ENCODE data around the gene PATL2.
"Not testable (repeated sequence)": the region's sequence is repeated elsewhere in the genome, so short reads cannot be mapped to it uniquely, and the experiment has no call there.

The PATL2 gene

DNA sequence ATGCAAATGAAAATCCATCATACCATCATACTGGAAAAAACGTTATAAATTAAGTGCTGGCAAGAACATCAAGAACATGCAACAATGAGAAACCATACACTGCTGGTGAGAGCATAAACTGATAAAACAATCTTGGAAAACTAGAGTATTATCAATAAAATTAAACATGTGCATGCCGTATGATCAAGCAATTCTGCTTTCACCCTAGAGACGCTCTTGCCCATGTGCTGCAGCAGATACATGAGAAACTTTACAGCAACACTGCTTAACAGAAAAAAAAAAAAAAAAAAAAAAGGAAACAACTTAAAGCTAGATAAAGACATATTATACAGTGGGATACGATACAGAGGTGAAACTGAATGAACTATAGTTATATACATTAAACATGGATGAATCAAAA, 69.5 kb downstream of the PATL2 start:
- no peak for DNase-seq

DNA sequence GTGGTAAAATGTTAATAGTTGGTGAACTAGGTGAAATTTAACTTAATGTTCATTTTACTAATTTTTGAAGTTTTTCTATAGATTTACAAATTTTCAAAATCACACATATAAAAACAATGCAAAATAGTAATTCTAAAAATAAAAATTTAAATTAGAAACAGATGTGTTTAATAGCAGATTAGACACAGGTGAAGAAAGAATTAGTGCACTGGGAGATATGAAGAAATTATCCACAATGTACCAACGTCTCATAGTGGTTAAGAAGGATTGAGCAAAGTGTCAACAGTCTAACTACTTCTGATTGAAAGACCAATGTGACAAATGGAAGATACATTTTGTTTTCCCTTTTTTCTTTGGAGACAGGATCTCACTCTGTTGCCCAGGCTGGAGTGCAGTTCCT, 74.1 kb downstream of the PATL2 start:
- no peak for DNase-seq

DNA sequence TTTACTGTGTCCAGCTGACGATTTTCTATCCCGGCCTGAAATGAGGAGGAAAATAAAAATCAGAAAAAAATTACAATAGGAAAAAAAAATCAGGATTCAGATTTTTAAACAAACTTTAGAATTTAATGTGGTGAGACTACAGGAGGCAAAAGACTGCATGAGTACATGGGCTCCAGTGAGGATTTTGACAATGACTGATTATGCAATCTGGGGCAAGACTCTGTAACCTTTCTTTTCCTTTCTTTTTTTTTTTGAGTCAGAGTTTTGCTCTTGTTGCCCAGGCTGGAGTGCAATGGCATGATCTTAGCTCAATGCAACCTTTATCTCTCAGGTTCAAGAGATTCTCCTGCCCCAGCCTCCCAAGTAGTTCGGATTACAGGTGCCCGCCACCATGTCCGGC, 77.5 kb downstream of the PATL2 start:
- DNase-seq, result no peak

GRCh38 chr15:44625286-44625685, 85.8 kb downstream of the PATL2 start:
- not testable (repeated sequence) for DNase-seq

- no peak for DNase-seq
Observed at GRCh38 chr15:44623178-44623577, 87.9 kb downstream of the PATL2 start.

DNA sequence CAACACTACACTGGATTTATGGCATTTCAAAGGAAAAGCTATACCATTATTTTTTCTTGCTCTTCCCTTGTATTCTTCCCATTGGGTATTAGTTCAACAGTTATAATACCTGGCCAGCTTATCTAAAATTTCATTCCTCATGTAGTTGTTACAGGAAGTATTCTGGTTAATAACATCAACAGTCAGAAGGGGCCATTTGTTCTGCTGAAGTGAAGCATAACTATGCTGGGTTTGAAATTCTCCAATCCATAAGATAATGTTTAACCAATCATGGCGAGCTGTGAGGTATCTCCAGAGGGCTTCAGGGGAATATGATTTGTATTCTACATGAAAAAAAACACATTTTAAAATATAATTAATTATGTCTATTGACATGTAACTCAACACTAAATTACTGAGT, 91.0 kb downstream of the PATL2 start:
- no peak for DNase-seq

DNA sequence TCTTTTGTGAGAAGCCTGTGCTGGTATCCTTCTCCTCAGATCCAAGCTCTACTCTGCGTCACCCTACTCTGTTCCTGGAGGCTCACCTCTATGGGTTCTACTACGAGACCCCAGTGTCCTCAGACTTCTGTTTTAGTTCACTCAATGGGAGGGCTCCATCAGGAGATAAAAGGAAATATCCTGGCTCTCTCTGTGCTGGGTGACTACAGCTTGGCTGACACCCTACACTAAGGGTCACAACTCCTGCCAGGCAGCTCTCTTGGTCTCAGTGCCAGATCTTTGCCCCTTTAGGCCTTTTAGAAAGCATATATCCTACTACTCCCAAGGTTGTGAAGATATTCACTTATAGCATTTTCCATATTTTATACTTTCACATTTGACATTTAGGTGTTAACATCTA, 94.1 kb downstream of the PATL2 start:
- DNase-seq, result no peak
